Measurements from ENCODE around the gene MAP3K19. TPM values are rescaled to one million over a fixed set of nuclear protein-coding genes. Genes with fewer than 3 reads are reported as not detected.
"Not testable (repeated sequence)": the region's sequence is repeated elsewhere in the genome, so short reads cannot be mapped to it uniquely, and the experiment has no call there.

The MAP3K19 gene
- total and polyA plus RNA-seq, 7 donors, result not detected

GRCh38 chr2:135093670-135094330, 46.6 kb upstream of the MAP3K19 start:
- H3K4me1 ChIP-seq, result peaks cover 0 to 5% (median 0%) of the 10 kb centered on the region in 4 donors
- H3K4me3 ChIP-seq, result no peak overlapping the region
- H3K27me3 ChIP-seq, result no peaks in the 10 kb centered on the region
- intact Hi-C loops (cut with DNase I), result no loop called here
- H3K9me3 ChIP-seq, result no peaks in the 10 kb centered on the region
- TF ChIP-seq POLR2AphosphoS5 (IDR thresholded peaks at IDR 0.05) (no peak), POLR2A (IDR thresholded peaks at IDR 0.05) (no peak), CTCF (IDR thresholded peaks at IDR 0.05) (no peak), EP300 (IDR thresholded peaks at IDR 0.05) (no peak)
- H3K36me3 ChIP-seq, result peaks cover 0 to 34% (median 6%) of the 10 kb centered on the region in 4 donors
- WGBS, 2 donors, result 46 to 73% methylated on average over 3 of the region's 3 CpGs
- no peak overlapping the region for H3K27ac ChIP-seq
- no peak for DNase-seq

GRCh38 chr2:135093193-135093592, 45.9 kb upstream of the MAP3K19 start:
- H3K36me3 ChIP-seq, result peaks cover 0 to 34% (median 6%) of the 10 kb centered on the region in 4 donors
- TF ChIP-seq EP300 (IDR thresholded peaks at IDR 0.05), result no peak
- TF ChIP-seq POLR2A (IDR thresholded peaks at IDR 0.05), result no peak
- TF ChIP-seq POLR2AphosphoS5 (IDR thresholded peaks at IDR 0.05), result no peak
- no peak for TF ChIP-seq CTCF (IDR thresholded peaks at IDR 0.05)
- no peak for DNase-seq
- intact Hi-C loops (cut with DNase I), result no loop called here
- H3K27me3 ChIP-seq, result no peaks in the 10 kb centered on the region
- peaks cover 0 to 5% (median 0%) of the 10 kb centered on the region in 4 donors for H3K4me1 ChIP-seq
- no peak overlapping the region for H3K27ac ChIP-seq
- no peak overlapping the region for H3K4me3 ChIP-seq
- no peaks in the 10 kb centered on the region for H3K9me3 ChIP-seq

- no peak for DNase-seq
- peaks cover 0 to 11% (median 3%) of the 10 kb centered on the region in 4 donors for H3K4me1 ChIP-seq
- no peak overlapping the region for H3K27ac ChIP-seq
- no peaks in the 10 kb centered on the region for H3K9me3 ChIP-seq
- H3K4me3 ChIP-seq, result no peak overlapping the region
- WGBS, 2 donors, result 59 to 81% methylated on average over 1 of the region's 1 CpG
- peaks cover 0 to 34% (median 6%) of the 10 kb centered on the region in 4 donors for H3K36me3 ChIP-seq
- TF ChIP-seq POLR2A (IDR thresholded peaks at IDR 0.05) (no peak), CTCF (IDR thresholded peaks at IDR 0.05) (no peak), EP300 (IDR thresholded peaks at IDR 0.05) (no peak), POLR2AphosphoS5 (IDR thresholded peaks at IDR 0.05) (no peak)
- intact Hi-C loops (cut with DNase I), result no loop called here
- no peaks in the 10 kb centered on the region for H3K27me3 ChIP-seq
These were observed 44.4 kb upstream of the MAP3K19 start for GRCh38 chr2:135091681-135092080.

GRCh38 chr2:135089597-135089996, 42.4 kb upstream of the MAP3K19 start:
- H3K27me3 ChIP-seq; H3K27ac ChIP-seq; H3K9me3 ChIP-seq; H3K4me3 ChIP-seq; DNase-seq; intact Hi-C loops (cut with DNase I): not testable (repeated sequence)
- WGBS, 2 donors, result 98% methylated on average over 4 of the region's 4 CpGs
- Histone ChIP-seq H3K36me3 (peaks cover 0 to 15% (median 6%) of the 10 kb centered on the region in 4 donors), H3K4me1 (peaks cover 0 to 18% (median 3%) of the 10 kb centered on the region in 4 donors)

- Histone ChIP-seq H3K9me3 (no peaks in the 10 kb centered on the region), H3K36me3 (peaks cover 0 to 12% (median 0%) of the 10 kb centered on the region in 4 donors), H3K4me3 (no peak overlapping the region), H3K27me3 (no peaks in the 10 kb centered on the region), H3K27ac (no peak overlapping the region), H3K4me1 (peaks cover 0 to 13% (median 3%) of the 10 kb centered on the region in 4 donors)
- no peak for TF ChIP-seq POLR2A (IDR thresholded peaks at IDR 0.05)
- no peak for TF ChIP-seq EP300 (IDR thresholded peaks at IDR 0.05)
- TF ChIP-seq POLR2AphosphoS5 (IDR thresholded peaks at IDR 0.05), result no peak
- TF ChIP-seq CTCF (IDR thresholded peaks at IDR 0.05), result no peak
- WGBS, 2 donors, result 91 to 92% methylated on average over 2 of the region's 2 CpGs
- intact Hi-C loops (cut with DNase I), result no loop called here
- no peak for DNase-seq
These were observed 39.0 kb upstream of the MAP3K19 start for GRCh38 chr2:135086222-135086621.

Measured in sigmoid colon (tissue), 7 donors.